ENCODE results near the gene CSN3. TPM values are rescaled to one million over a fixed set of nuclear protein-coding genes. Genes with fewer than 3 reads are reported as not detected.

CSN3 gene, protein sequence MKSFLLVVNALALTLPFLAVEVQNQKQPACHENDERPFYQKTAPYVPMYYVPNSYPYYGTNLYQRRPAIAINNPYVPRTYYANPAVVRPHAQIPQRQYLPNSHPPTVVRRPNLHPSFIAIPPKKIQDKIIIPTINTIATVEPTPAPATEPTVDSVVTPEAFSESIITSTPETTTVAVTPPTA
- not detected in 2 replicates for total RNA-seq

DNA sequence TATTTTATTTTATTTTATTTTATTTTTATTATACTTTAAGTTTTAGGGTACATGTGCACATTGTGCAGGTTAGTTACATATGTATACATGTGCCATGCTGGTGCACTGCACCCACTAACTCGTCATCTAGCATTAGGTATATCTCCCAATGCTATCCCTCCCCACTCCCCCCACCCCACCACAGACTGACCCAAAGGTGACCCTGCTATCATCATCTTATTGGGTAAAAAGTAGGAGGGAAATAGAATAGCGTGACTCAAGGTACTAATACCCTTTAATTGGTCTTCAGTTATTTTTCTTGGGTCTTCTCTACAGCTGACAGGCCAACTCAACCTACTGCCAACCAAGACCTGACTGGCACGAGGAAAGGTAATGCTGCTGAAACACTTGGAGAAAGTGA, at the start of gene CSN3:
TSS of gene CSN3 (plus strand) at position 301 of the 400 bp plus-strand sequence. CDS start 2,223 bp downstream, outside the sequence.

DNA sequence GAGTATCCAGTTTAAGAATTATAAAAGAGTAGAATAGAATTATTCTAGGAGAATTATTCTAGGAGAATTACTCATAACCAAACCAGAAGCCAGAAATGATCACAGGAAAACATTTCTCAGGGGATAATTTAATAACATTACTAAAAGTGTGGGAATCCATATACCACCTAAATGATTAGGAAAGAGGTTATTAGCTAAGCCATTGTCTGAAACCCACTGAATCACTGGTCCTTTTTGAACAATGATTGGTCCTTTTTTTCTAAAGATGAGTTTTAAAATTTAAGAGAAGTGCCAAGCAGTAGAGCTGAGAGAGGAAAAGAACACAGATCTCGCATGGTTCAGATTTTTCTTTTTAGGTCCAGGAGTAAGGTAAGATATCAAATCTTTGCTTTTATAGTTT, 47.0 kb upstream of the CSN3 start, which contains the start of gene ODAM:
TSS of gene ODAM (plus strand) at position 301 of the 400 bp plus-strand sequence. CDS start 819 bp downstream, outside the sequence.

DNA sequence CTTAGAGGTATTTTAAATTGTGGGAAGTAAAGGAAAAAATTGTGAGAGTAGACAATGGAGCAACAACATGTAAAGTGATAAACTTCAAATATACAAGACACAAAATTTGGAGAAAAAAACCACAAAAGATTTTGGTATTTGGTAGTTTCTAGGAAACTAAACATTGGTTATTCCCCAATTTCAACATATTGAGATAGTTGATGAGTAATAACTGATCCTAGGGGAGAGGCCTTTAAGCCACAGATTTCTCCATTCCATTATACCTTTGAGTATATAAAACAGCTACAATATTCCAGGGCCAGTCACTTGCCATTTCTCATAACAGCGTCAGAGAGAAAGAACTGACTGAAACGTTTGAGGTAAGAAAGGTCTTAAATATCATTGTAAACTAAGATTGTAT, 16.6 kb upstream of the CSN3 start, which contains the start of gene FDCSP:
TSS of gene FDCSP (plus strand) at position 301 of the 400 bp plus-strand sequence. CDS start 5,071 bp downstream, outside the sequence.

Other genes starting within 250 kb of the CSN3 start
- not detected in 2 replicates for gene STATH, start 246.6 kb upstream of the CSN3 start, total RNA-seq
- not detected in 2 replicates for gene HTN3, start 214.1 kb upstream of the CSN3 start, total RNA-seq
- gene HTN1, start 192.2 kb upstream of the CSN3 start, total RNA-seq: not detected in 2 replicates
- gene PRR27, start 88.4 kb upstream of the CSN3 start, total RNA-seq: not detected in 2 replicates
- 1.2 and 2.0 TPM in 2 replicates for gene ODAM, start 46.9 kb upstream of the CSN3 start, total RNA-seq
- gene FDCSP, start 16.5 kb upstream of the CSN3 start, total RNA-seq: not detected in 2 replicates
- not detected in 2 replicates for gene CABS1, start 92.4 kb downstream of the CSN3 start, total RNA-seq
- gene SMR3A, start 118.2 kb downstream of the CSN3 start, total RNA-seq: not detected in 2 replicates
- gene SMR3B, start 140.5 kb downstream of the CSN3 start, total RNA-seq: not detected in 2 replicates
- gene OPRPN, start 155.3 kb downstream of the CSN3 start, total RNA-seq: not detected in 2 replicates
- not detected in 2 replicates for gene MUC7, start 229.6 kb downstream of the CSN3 start, total RNA-seq